Measurements from ENCODE around the gene TMEM219. TPM values are rescaled to one million over a fixed set of nuclear protein-coding genes. Genes with fewer than 3 reads are reported as not detected.
"Not testable (repeated sequence)": the region's sequence is repeated elsewhere in the genome, so short reads cannot be mapped to it uniquely, and the experiment has no call there.

Gene TMEM219
- total and polyA plus RNA-seq, 2 donors: 43.1 to 120 TPM

DNA sequence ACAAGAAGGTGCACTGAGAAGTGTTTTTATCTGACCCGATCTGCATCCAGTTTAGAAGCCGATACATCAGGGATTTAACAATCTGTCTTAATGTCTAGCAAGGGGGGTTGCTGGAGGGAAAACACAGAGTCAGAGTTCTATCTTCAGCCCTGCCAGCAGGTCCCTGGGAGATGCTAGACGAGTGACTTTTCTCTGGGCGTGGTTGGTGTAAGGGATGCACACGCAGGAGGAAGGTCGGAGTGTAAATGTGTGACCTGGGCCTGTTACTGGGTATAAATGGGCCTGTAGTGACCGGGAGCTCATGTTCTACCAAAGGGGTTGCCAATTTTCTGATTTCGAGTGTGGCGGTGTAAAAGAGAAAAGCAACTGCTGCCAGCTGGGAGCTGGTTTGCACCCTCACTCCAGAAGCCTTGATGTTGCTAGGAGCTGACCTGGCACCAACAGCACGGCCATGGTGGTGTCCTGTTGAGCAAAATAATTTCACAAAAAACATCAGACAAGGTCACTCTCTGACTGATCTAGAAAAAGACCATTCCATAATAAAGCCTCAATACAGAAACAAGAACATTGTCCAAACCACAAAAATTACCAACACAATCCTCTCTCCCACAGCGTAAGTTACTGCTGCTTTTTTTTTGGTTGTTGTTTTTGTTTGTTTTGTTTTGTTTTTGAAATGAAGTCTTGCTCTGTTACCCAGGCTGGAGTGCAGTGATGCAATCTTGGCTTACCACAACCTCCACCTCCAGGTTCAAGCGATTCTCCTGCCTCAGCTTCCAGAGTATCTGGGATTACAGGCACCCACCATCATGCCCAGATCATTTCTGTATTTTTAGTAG is 34.6 kb upstream of the TMEM219 start:
- no peak for DNase-seq (ENCODE audit: extremely low spot score)
- Histone ChIP-seq H3K4me3 (ENCODE audit: low read depth, low read length) (no peak overlapping the region), H3K27ac (ENCODE audit: low read depth) (peak overlapping the region; percentile 15), H3K36me3 (ENCODE audit: insufficient read depth) (no peaks in the 10 kb centered on the region), H3K4me1 (ENCODE audit: insufficient read depth) (no peaks in the 10 kb centered on the region)
- 48% methylated on average over 12 of the region's 12 CpGs for WGBS

DNA sequence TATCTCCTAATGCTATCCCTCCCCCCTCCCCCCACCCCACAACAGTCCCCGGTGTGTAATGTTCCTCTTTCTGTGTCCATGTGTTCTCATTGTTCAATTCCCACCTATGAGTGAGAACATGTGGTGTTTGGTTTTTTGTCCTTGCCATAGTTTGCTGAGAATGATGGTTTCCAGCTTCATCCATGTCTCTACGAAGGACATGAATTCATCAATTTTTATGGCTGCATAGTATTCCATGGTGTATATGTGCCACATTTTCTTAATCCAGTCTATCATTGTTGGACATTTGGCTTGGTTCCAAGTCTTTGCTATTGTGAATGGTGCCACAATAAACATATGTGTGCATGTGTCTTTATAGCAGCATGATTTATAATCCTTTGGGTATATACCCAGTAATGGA is 30.1 kb upstream of the TMEM219 start:
- not testable (repeated sequence) for H3K4me3 ChIP-seq (ENCODE audit: low read depth, low read length); DNase-seq (ENCODE audit: extremely low spot score); H3K4me1 ChIP-seq (ENCODE audit: insufficient read depth); H3K36me3 ChIP-seq (ENCODE audit: insufficient read depth); H3K27ac ChIP-seq (ENCODE audit: low read depth)
- 95% methylated on average over 2 of the region's 2 CpGs for WGBS

DNA sequence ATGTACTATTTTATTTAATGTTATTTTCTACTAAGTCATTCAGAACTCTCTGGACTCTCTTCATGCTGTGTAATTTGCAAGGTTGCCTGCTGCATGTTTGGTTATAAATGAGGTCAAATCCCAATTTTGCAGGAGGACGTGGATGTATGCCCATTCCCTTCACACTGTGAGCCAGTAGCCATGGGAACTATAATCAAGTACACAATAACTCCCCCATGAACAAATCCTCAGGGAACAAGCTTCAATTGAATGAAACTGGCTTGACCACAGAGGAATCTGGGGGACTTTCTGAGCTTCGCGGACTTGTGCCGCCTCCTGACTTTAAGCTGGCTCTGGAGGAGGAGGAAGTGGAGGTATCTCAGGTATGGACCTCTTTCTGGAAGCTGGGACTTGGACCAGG is 21.2 kb upstream of the TMEM219 start:
- no peak for DNase-seq (ENCODE audit: extremely low spot score)
- no peaks in the 10 kb centered on the region for H3K4me1 ChIP-seq (ENCODE audit: insufficient read depth)
- no peak overlapping the region for H3K27ac ChIP-seq (ENCODE audit: low read depth)
- H3K36me3 ChIP-seq (ENCODE audit: insufficient read depth): no peaks in the 10 kb centered on the region
- 59% methylated on average over 4 of the region's 4 CpGs for WGBS
- no peak overlapping the region for H3K4me3 ChIP-seq (ENCODE audit: low read depth, low read length)

DNA sequence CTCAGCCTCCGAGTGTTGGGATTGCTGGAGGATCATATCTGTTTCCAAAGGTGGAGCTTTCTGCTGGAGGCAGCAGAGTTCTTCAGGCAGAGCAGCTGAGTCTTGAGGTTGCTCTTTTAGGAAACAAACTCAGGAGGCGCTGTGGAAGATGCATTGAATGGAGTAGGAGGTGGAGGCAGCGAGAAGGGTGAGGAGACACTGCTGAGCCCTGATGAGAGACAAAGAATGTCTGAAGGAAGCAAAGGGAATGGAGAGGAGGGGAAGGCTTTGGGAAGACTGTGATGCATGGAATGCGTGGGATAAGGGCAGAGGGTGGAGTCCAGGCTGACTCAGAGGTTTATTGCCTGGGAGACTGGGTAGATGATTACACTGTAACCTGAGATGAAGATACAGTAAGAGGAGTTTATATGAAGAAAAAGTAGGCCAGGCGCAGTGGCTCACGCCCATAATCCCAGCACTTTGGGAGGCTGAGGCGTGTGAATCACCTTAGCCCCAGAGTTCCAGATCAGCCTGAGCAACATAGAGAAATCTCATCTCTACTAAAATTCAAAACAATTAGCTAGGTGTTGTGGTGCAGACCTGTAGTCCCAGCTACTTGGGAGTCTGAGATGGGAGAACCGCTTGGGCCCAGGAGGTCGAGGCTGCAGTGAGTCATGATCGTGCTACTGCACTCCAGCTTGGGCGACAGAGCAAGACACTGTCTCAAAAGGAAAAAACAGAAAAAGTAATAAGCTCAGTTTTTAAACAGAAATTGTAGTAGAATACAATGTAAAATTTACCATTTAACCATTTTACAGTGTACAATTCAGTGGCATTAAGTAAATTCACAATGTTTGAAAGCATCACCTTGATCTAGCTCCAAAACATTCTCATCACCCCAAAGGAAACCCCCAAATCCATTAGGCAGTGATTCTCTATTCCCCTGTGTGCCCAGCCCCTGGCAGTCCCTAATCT is 17.8 kb upstream of the TMEM219 start:
- 23% methylated on average over 11 of the region's 11 CpGs for WGBS
- H3K4me1 ChIP-seq (ENCODE audit: insufficient read depth): no peaks in the 10 kb centered on the region
- H3K36me3 ChIP-seq (ENCODE audit: insufficient read depth): no peaks in the 10 kb centered on the region
- H3K27ac ChIP-seq (ENCODE audit: low read depth): peak overlapping the region; percentile 68
- H3K4me3 ChIP-seq (ENCODE audit: low read depth, low read length): no peak overlapping the region
- DNase-seq (ENCODE audit: extremely low spot score): peak; percentile 87

DNA sequence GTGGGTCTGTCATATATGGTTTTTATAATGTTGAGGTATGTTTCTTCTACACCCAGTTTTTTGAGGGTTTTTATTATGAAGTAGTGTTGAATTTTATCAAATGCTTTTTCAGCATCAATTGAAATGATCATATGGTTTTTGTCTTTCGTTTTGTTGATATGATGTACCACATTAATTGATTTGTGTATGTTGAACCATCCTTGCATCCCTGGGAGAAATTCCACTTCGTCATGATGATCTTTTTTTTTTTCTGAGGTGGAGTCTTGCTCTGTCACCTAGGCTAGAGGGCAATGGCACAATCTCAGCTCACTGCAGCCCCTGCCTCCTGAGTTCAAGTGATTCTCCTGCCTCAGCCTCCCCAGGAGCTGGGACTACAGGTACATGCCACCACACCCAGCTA is 14.0 kb upstream of the TMEM219 start:
- no peaks in the 10 kb centered on the region for H3K4me1 ChIP-seq (ENCODE audit: insufficient read depth)
- no peaks in the 10 kb centered on the region for H3K36me3 ChIP-seq (ENCODE audit: insufficient read depth)
- 82% methylated on average over 2 of the region's 2 CpGs for WGBS
- H3K4me3 ChIP-seq (ENCODE audit: low read depth, low read length): no peak overlapping the region
- no peak overlapping the region for H3K27ac ChIP-seq (ENCODE audit: low read depth)
- no peak for DNase-seq (ENCODE audit: extremely low spot score)

DNA sequence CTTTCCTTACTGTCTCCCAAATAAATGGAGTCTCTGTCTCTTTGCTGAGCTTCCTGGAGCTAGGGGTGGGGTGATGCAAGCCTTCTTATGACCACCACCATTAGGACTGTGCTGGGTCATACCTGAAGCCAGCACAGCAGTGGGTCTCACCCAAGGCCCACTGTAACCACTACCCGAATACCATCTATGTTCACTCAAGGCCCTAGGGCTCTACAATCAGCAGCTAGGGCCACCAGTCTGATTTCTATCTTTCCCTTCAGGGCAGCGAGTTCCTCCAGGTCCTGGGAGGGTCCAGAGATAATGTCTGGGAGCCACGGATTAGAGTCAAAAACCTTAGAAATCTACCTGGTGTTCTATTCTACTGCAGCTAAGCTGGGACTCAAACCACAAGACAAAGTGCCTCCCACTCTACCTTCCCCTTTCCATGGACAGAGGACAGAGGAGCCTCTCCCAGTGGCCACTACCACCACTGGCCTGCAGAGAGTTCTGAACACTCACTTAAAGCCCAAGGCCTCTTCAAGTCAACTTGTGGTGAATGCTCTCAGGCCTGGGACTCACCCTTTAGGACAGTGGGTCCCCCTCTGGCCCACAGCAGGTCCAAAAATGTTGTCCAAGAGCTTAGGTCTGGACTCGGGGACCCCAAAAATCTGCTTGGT is 10.9 kb upstream of the TMEM219 start:
- WGBS: 92% methylated on average over 4 of the region's 4 CpGs

DNA sequence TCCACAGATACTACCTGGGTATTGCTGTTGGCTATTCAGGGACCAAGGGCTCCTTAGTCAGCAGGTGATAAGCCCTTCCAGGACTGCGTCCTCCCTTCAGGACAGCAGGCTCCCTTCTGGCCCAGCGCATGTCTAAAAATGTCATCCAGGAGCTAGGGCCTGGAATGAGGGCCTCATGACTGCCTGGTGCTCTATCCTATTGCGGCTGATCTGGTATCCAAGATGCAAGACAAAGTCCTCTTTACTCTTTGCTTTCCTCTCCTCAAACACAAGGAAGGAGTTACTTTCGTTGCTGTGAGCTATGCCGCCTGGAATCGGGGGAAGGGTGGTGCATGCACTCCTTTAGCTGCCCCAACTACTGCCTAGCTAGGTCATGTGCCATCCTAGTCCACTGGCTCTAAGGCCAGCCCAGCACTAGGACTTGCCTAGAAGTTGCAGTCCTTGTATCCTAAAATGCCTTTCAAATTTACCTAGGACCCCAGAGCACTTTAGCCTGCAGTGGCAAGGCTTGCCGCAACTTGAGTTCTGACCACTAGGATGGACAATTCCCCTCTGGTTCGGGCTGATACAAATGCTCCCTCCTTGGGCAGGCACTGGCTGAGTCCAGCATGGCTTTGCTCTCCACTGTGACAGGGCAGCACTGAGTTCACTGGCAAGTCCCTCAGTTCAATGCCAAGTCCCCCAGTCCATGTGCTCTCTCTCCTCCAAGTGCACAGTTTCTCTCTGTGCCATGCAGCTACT is 10.1 kb upstream of the TMEM219 start:
- Histone ChIP-seq H3K27ac (ENCODE audit: low read depth) (no peak overlapping the region), H3K4me3 (ENCODE audit: low read depth, low read length) (no peak overlapping the region), H3K36me3 (ENCODE audit: insufficient read depth) (no peaks in the 10 kb centered on the region), H3K4me1 (ENCODE audit: insufficient read depth) (no peaks in the 10 kb centered on the region)
- DNase-seq (ENCODE audit: extremely low spot score): no peak
- 86% methylated on average over 8 of the region's 8 CpGs for WGBS

More for the DNA sequence above, 10.9 kb upstream of the TMEM219 start:
- no peaks in the 10 kb centered on the region for H3K36me3 ChIP-seq (ENCODE audit: insufficient read depth)
- no peak overlapping the region for H3K27ac ChIP-seq (ENCODE audit: low read depth)
- H3K4me1 ChIP-seq (ENCODE audit: insufficient read depth): no peaks in the 10 kb centered on the region
- no peak overlapping the region for H3K4me3 ChIP-seq (ENCODE audit: low read depth, low read length)
- no peak for DNase-seq (ENCODE audit: extremely low spot score)

DNA sequence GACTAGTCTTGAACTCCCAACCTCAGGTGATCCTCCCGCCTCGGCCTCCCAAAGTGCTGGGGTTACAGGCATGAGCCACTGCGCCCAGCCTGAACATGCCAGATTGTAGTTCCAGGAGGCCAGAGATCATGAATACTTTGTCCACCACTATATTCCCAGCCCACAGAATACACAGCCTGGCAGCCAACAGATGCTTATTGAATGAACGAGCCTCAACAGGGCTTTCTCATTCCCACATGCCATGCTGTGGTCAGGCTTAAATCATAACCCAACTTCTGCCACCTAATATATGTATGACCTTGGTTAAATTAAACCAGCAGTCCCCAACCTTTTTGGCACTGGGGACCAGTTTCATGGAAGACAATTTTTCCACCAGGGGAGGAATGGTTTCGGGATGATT is 3.1 kb upstream of the TMEM219 start:
- Histone ChIP-seq H3K4me1 (ENCODE audit: insufficient read depth) (no peaks in the 10 kb centered on the region), H3K36me3 (ENCODE audit: insufficient read depth) (no peaks in the 10 kb centered on the region), H3K27ac (ENCODE audit: low read depth) (no peak overlapping the region), H3K4me3 (ENCODE audit: low read depth, low read length) (no peak overlapping the region)
- no peak for DNase-seq (ENCODE audit: extremely low spot score)
- WGBS: 88% methylated on average over 5 of the region's 5 CpGs

DNA sequence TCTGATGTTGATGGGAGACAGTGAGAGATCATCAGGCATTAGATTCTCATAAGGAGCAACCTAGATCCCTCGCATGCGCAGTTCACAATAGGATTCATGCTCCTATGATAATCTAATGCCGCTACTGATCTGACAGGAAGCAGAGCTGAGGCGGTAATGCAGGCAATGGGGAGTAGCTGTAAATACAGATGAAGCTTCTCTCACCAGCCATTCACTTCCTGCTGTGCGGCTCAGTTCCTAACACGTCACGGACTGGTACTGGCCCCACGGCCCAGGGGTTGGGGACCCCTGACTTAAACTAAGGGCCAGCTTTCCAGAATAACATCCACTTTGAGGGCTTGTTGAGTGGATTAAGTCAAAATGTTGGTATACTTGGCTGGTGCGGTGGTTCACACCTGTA is 2.6 kb upstream of the TMEM219 start:
- 85% methylated on average over 9 of the region's 9 CpGs for WGBS
- DNase-seq (ENCODE audit: extremely low spot score): no peak
- no peak overlapping the region for H3K27ac ChIP-seq (ENCODE audit: low read depth)
- no peak overlapping the region for H3K4me3 ChIP-seq (ENCODE audit: low read depth, low read length)
- no peaks in the 10 kb centered on the region for H3K4me1 ChIP-seq (ENCODE audit: insufficient read depth)
- no peaks in the 10 kb centered on the region for H3K36me3 ChIP-seq (ENCODE audit: insufficient read depth)

DNA sequence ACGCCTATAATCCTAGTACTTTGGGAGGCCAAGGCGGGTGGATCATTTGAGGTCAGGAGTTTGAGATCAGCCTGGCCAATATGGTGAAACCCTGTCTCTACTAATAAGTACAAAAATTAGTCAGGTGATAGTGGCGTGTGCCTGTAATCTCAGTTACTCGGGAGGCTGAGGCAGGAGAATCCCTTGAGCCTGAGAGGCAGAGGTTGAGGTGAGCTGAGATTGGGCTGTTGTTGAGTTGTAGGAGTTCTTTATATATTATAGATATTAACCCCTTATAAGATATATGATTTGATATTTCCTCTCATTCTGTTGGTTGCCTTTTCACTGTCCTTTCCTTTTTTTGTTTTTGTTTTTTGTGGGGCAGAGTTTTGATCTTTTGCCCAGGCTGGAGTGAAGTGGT is 2.1 kb upstream of the TMEM219 start:
- not testable (repeated sequence) for H3K4me1 ChIP-seq (ENCODE audit: insufficient read depth); H3K4me3 ChIP-seq (ENCODE audit: low read depth, low read length); H3K36me3 ChIP-seq (ENCODE audit: insufficient read depth); DNase-seq (ENCODE audit: extremely low spot score); H3K27ac ChIP-seq (ENCODE audit: low read depth)
- WGBS: 93% methylated on average over 4 of the region's 4 CpGs

DNA sequence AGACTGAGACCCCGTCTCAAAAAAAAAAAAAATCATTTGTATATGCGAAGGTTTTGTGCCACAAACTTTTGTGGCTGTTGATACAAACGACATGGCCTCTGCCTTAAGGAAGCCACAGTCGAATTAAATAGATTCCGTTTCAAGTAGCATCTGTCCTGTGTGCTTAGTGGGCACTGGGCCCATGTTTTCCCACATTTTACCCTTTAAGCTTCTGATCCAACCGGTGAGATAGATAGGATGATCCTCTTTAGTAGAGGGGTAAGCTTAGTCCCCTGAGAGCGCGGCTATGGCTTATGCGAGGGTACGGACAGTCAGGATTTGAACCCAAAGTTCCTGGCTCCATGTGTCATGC is 776 bp upstream of the TMEM219 start:
- peak overlapping the region; percentile 57 for H3K4me3 ChIP-seq (ENCODE audit: low read depth, low read length)
- H3K27ac ChIP-seq (ENCODE audit: low read depth): no peak overlapping the region
- no peaks in the 10 kb centered on the region for H3K4me1 ChIP-seq (ENCODE audit: insufficient read depth)
- H3K36me3 ChIP-seq (ENCODE audit: insufficient read depth): no peaks in the 10 kb centered on the region
- DNase-seq (ENCODE audit: extremely low spot score): no peak
- 48% methylated on average over 10 of the region's 10 CpGs for WGBS

DNA sequence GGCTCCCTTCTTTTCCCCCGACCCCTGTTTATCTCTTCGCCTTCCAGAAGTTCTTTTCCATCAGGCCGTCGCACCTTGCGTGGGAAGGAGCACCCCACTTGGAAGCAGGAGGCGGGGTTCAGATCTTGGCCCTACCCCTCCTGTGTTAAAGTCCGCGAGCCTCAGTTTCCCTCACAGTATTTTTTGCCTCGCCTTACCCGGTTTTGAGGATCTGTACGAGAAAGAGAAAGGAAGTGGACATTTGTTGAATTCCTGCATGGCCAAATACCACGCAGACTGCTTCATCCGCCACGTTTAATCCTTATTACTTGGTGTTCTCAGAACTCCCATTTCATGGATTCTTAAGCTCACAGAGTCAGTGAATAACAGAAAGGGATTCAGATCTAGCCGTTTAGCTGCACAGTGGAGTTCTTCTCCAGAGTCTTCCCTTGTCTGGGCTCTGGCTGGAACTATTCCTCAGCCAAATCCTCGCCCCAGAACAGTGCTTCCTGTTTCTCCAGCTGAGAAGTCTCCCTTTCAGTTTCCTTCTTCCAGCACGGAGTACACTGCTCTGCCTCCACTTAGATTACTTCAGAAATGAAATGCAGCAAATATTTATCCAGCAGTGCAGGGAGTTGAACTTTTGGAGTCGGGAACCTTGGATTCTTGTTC is 590 bp downstream of the TMEM219 start:
- Histone ChIP-seq H3K4me1 (ENCODE audit: insufficient read depth) (no peaks in the 10 kb centered on the region), H3K27ac (ENCODE audit: low read depth) (peak overlapping the region; percentile 77), H3K36me3 (ENCODE audit: insufficient read depth) (no peaks in the 10 kb centered on the region), H3K4me3 (ENCODE audit: low read depth, low read length) (peak overlapping the region; percentile 57)
- 3% methylated on average over 18 of the region's 18 CpGs for WGBS
- no peak for DNase-seq (ENCODE audit: extremely low spot score)

Data from urinary bladder (tissue), 4 donors.